ENCODE measurements around the gene B3GAT3. TPM values are rescaled to one million over a fixed set of nuclear protein-coding genes. Genes with fewer than 3 reads are reported as not detected.

B3GAT3 gene
- total RNA-seq, 6 donors from 2014 or later = 21.3 to 43.9 (median 37.9) TPM

- Histone ChIP-seq H3K9me3 (no peaks in the 10 kb centered on the region), H3K27ac (no peak overlapping the region), H3K4me3 (no peak overlapping the region), H3K27me3 (no peaks in the 10 kb centered on the region), H3K4me1 (peaks cover 20 to 32% (median 21%) of the 10 kb centered on the region in 4 donors), H3K36me3 (peaks cover 12 to 70% (median 33%) of the 10 kb centered on the region in 4 donors)
- DNase-seq (no peak), ATAC-seq (ENCODE audit: low FRiP score in 2 of 2) (no peak)
- TF ChIP-seq CTCF (IDR thresholded peaks at IDR 0.05) (no peak), POLR2AphosphoS5 (IDR thresholded peaks at IDR 0.05) (no peak), EP300 (IDR thresholded peaks at IDR 0.05) (no peak), POLR2A (IDR thresholded peaks at IDR 0.05) (no peak)
- 96 to 97% methylated on average over 12 of the region's 12 CpGs for WGBS, 2 donors
These were observed 13.0 kb downstream of the B3GAT3 start for GRCh38 chr11:62608776-62609175.

GRCh38 chr11:62607714-62608113 is 14.1 kb downstream of the B3GAT3 start:
- no peaks in the 10 kb centered on the region for H3K27me3 ChIP-seq
- ATAC-seq (ENCODE audit: low FRiP score in 2 of 2) (no peak), DNase-seq (peak in 1 of 2 donors; percentile 43)
- H3K27ac ChIP-seq = no peak overlapping the region
- 76 to 82% methylated on average over 4 of the region's 4 CpGs for WGBS, 2 donors
- no peaks in the 10 kb centered on the region for H3K9me3 ChIP-seq
- peaks cover 12 to 77% (median 33%) of the 10 kb centered on the region in 4 donors for H3K36me3 ChIP-seq
- TF ChIP-seq CTCF (IDR thresholded peaks at IDR 0.05) (no peak), EP300 (IDR thresholded peaks at IDR 0.05) (no peak), POLR2AphosphoS5 (IDR thresholded peaks at IDR 0.05) (no peak), POLR2A (IDR thresholded peaks at IDR 0.05) (no peak)
- H3K4me1 ChIP-seq = peaks cover 16 to 28% (median 27%) of the 10 kb centered on the region in 4 donors
- no peak overlapping the region for H3K4me3 ChIP-seq

- Histone ChIP-seq H3K27me3 (no peaks in the 10 kb centered on the region), H3K4me3 (no peak overlapping the region), H3K27ac (no peak overlapping the region), H3K4me1 (peaks cover 15 to 26% (median 25%) of the 10 kb centered on the region in 4 donors), H3K9me3 (no peaks in the 10 kb centered on the region), H3K36me3 (peaks cover 12 to 75% (median 33%) of the 10 kb centered on the region in 4 donors)
- TF ChIP-seq POLR2A (IDR thresholded peaks at IDR 0.05) (no peak), EP300 (IDR thresholded peaks at IDR 0.05) (no peak), POLR2AphosphoS5 (IDR thresholded peaks at IDR 0.05) (no peak), CTCF (IDR thresholded peaks at IDR 0.05) (no peak)
- 94 to 97% methylated on average over 13 to 15 of the region's 15 CpGs for WGBS, 2 donors
- DNase-seq (peak in 1 of 2 donors; percentile 54), ATAC-seq (ENCODE audit: low FRiP score in 2 of 2) (no peak)
These were observed 15.9 kb downstream of the B3GAT3 start for GRCh38 chr11:62605902-62606301.

- Histone ChIP-seq H3K36me3 (peaks cover 12 to 71% (median 31%) of the 10 kb centered on the region in 4 donors), H3K9me3 (no peaks in the 10 kb centered on the region), H3K27ac (no peak overlapping the region), H3K27me3 (no peaks in the 10 kb centered on the region), H3K4me3 (no peak overlapping the region), H3K4me1 (peaks cover 13 to 24% (median 22%) of the 10 kb centered on the region in 4 donors)
- ATAC-seq (ENCODE audit: low FRiP score in 2 of 2) = no peak
- 84 to 100% methylated on average over 4 to 6 of the region's 6 CpGs for WGBS, 2 donors
- DNase-seq = peak in 1 of 2 donors; percentile 48
- TF ChIP-seq EP300 (IDR thresholded peaks at IDR 0.05) (no peak), POLR2A (IDR thresholded peaks at IDR 0.05) (no peak), POLR2AphosphoS5 (IDR thresholded peaks at IDR 0.05) (no peak), CTCF (IDR thresholded peaks at IDR 0.05) (no peak)
These were observed 16.3 kb downstream of the B3GAT3 start for GRCh38 chr11:62605467-62605866.
